GM12878 (cell line): ENCODE data around the gene MTFP1. TPM values are rescaled to one million over a fixed set of nuclear protein-coding genes. Genes with fewer than 3 reads are reported as not detected.

Source experiments
- CBX3 ChIP-seq: fragments of 200-600 bp; sonication (generic); IDR thresholded peaks from 2 replicates; pipeline ENCODE4 v1.6.1; 2016; ENCODE audit warnings: low read depth, borderline replicate concordance
- CEBPB ChIP-seq, 2 experiments: fragments of 150-350 bp in 1 of 2; IDR thresholded peaks; 2 replicates each; pipeline ENCODE4 v1.6.1; 2012 to 2014; ENCODE audit warnings: low read depth in 2 of 2, low read length in 2 of 2, borderline replicate concordance in 1 of 2, inconsistent platforms in 1 of 2
- CEBPZ ChIP-seq: fragments of 150-350 bp; IDR thresholded peaks from 2 replicates; pipeline ENCODE4 v1.6.1; 2016; ENCODE audit warnings: low read depth, low read length
- ELK1 ChIP-seq: IDR thresholded peaks from 2 replicates; pipeline ENCODE4 v1.6.1; 2012; ENCODE audit warnings: low read depth, low read length, improper control_type of control experiment
- ESRRA ChIP-seq: IDR thresholded peaks from 2 replicates; pipeline ENCODE4 v1.6.1; 2012; ENCODE audit warnings: mild to moderate bottlenecking, low read length, improper control_type of control experiment
- HDAC6 ChIP-seq: fragments of 200-600 bp; sonication (generic); IDR thresholded peaks from one replicate; pipeline ENCODE4 v1.8.0; 2017; ENCODE audit warnings: antibody characterized with exemption; ENCODE audit not compliant: unreplicated experiment
- IRF3 ChIP-seq: fragments of 450-650 bp; IDR thresholded peaks from 2 replicates; pipeline ENCODE4 v1.6.1; 2014; ENCODE audit warnings: mild to moderate bottlenecking
- MYC ChIP-seq: IDR thresholded peaks from 2 replicates; pipeline ENCODE4 v1.6.1; 2011; ENCODE audit warnings: mild to moderate bottlenecking, low read length, moderate library complexity, inconsistent platforms; ENCODE audit not compliant: insufficient read depth, insufficient replicate concordance, insufficient read length, severe bottlenecking
- NBN ChIP-seq: fragments of 450-650 bp; IDR thresholded peaks from 2 replicates; pipeline ENCODE4 v1.6.1; 2016
- NFYB ChIP-seq: IDR thresholded peaks from 2 replicates; pipeline ENCODE4 v1.6.1; 2011; ENCODE audit warnings: low read depth, mild to moderate bottlenecking, low read length, improper control_type of control experiment, moderate library complexity; ENCODE audit not compliant: insufficient read depth
- NKRF ChIP-seq: fragments of 450-650 bp; conservative IDR thresholded peaks from 2 replicates; pipeline ENCODE4 v1.6.1; 2017; ENCODE audit warnings: mild to moderate bottlenecking, moderate library complexity
- NR2F1 ChIP-seq: fragments of 450-650 bp; conservative IDR thresholded peaks from 2 replicates; pipeline ENCODE4 v1.6.1; 2017; ENCODE audit warnings: mild to moderate bottlenecking
- RCOR1 ChIP-seq: conservative IDR thresholded peaks from 2 replicates; pipeline ENCODE4 v1.6.1; 2012; ENCODE audit warnings: low read depth, low read length, improper control_type of control experiment
- RFX5 ChIP-seq: IDR thresholded peaks from 2 replicates; pipeline ENCODE4 v1.6.1; 2011; ENCODE audit warnings: low read depth, low read length, improper control_type of control experiment
- SMAD1 ChIP-seq: fragments of 450-650 bp; IDR thresholded peaks from 2 replicates; pipeline ENCODE4 v1.6.1; 2018; ENCODE audit warnings: mild to moderate bottlenecking, low read depth; ENCODE audit not compliant: partially characterized antibody
- SREBF2 ChIP-seq: IDR thresholded peaks from 2 replicates; pipeline ENCODE4 v1.6.1; 2012; ENCODE audit warnings: mild to moderate bottlenecking, low read length
- SRF ChIP-seq, 2 experiments: IDR thresholded peaks; 2 replicates each; pipeline ENCODE4 v1.6.1; 2011; ENCODE audit warnings: low read depth in 2 of 2, low read length in 2 of 2, mild to moderate bottlenecking in 1 of 2, moderate library complexity in 1 of 2
- SUPT20H ChIP-seq: IDR thresholded peaks from 2 replicates; pipeline ENCODE4 v1.6.1; 2011; ENCODE audit warnings: low read depth, mild to moderate bottlenecking, low read length, moderate library complexity, borderline replicate concordance; ENCODE audit not compliant: control insufficient read depth
- TBL1XR1 ChIP-seq: IDR thresholded peaks from 2 replicates; pipeline ENCODE4 v1.6.1; 2012; ENCODE audit warnings: low read depth, low read length, improper control_type of control experiment
- TCF7 ChIP-seq: IDR thresholded peaks from 2 replicates; pipeline ENCODE4 v1.6.1; 2014; ENCODE audit warnings: antibody characterized with exemption, borderline replicate concordance
- ZSCAN29 ChIP-seq: fragments of 450-650 bp; IDR thresholded peaks from 2 replicates; pipeline ENCODE4 v1.6.1; 2017; ENCODE audit warnings: mild to moderate bottlenecking, moderate library complexity
- polyA plus RNA-seq, 11 experiments: library from polyadenylated mRNA; depleted of rRNA in 4 of 11; unstranded in 6 of 11; stranded (reverse) in 5 of 11; fragments of >200 nt; fragmentation: Nextera tagmentation in 4 of 11; fragmentation: Illumina TruSeq in 1 of 11; extraction: Ambion mirVana in 4 of 11; extraction: Trizol in 1 of 11; gene quantifications; 1 replicate in 1 of 11; 2 replicates in 10 of 11; pipeline versions ENCODE4 v1.2.1 to v1.2.3, GENCODE V29; 2011 to 2016; ENCODE audit warnings: inconsistent platforms in 2 of 11, missing spikeins in 2 of 11, low read depth in 1 of 11
- total RNA-seq, 4 experiments: library from RNA; depleted of rRNA in 3 of 4; stranded (reverse); fragments of >200 nt in 3 of 4; fragmentation: Illumina TruSeq in 1 of 4; extraction: Trizol in 1 of 4; gene quantifications; 2 replicates each; pipeline versions ENCODE4 v1.2.1 to v1.2.3, GENCODE V29; 2013 to 2021

The MTFP1 gene
- total and polyA plus RNA-seq, 10 of the 15 experiments (the other 5 are each of a cell fraction or from before 2014, with no cell fraction given): 20.5 to 133 (median 59.8) TPM

GRCh38 chr22:30423959-30424533, 1.5 kb upstream of the MTFP1 start (continued):
- TF ChIP-seq CEBPZ: no peak
- TF ChIP-seq NR2F1: peak; percentile 2; the same call in 1 of the 2 replicates
- TF ChIP-seq CEBPB (IDR thresholded peaks at IDR 0.05; ENCODE audit: borderline replicate concordance in 1 of 2, low read depth in 2 of 2, low read length in 2 of 2): no peak
- no peak for TF ChIP-seq SREBF2
- TF ChIP-seq TBL1XR1: peak; percentile 82
- 0 out of 2 replicates have a peak, but pooled peaks have one; percentile 47 for TF ChIP-seq ESRRA
- TF ChIP-seq ZSCAN29: no peak
- no peak for TF ChIP-seq HDAC6
- no peak for TF ChIP-seq SMAD1
- no peak for TF ChIP-seq TCF7
- TF ChIP-seq CBX3: no peak
- no peak; the same call in 1 of the 2 replicates for TF ChIP-seq NKRF
- no peak; the same call in 1 of the 2 replicates for TF ChIP-seq NBN
- no peak for TF ChIP-seq MYC
- TF ChIP-seq SRF (IDR thresholded peaks at IDR 0.05; ENCODE audit: low read depth in 2 of 2, low read length in 2 of 2): peak in 1 of 2 experiments; percentile 39; a peak in 1 of 4 replicates
- TF ChIP-seq RFX5: peak; percentile 38; the same call in 1 of the 2 replicates
- no peak for TF ChIP-seq RCOR1
- peak; percentile 81 for TF ChIP-seq IRF3
- peak; percentile 85 for TF ChIP-seq NFYB
- TF ChIP-seq ELK1: 0 out of 2 replicates have a peak, but pooled peaks have one; percentile 50
- no peak for TF ChIP-seq SUPT20H
